GM18909 (cell line): ENCODE measurements around the gene KIAA1614.

Source experiments
- ATAC-seq: cut with Tn5 transposase; IDR thresholded peaks from one replicate; pipeline ENCODE4 v1.9.1; 2021; ENCODE audit warnings: mild to moderate bottlenecking; ENCODE audit not compliant: unreplicated experiment, poor library complexity

Gene KIAA1614

DNA sequence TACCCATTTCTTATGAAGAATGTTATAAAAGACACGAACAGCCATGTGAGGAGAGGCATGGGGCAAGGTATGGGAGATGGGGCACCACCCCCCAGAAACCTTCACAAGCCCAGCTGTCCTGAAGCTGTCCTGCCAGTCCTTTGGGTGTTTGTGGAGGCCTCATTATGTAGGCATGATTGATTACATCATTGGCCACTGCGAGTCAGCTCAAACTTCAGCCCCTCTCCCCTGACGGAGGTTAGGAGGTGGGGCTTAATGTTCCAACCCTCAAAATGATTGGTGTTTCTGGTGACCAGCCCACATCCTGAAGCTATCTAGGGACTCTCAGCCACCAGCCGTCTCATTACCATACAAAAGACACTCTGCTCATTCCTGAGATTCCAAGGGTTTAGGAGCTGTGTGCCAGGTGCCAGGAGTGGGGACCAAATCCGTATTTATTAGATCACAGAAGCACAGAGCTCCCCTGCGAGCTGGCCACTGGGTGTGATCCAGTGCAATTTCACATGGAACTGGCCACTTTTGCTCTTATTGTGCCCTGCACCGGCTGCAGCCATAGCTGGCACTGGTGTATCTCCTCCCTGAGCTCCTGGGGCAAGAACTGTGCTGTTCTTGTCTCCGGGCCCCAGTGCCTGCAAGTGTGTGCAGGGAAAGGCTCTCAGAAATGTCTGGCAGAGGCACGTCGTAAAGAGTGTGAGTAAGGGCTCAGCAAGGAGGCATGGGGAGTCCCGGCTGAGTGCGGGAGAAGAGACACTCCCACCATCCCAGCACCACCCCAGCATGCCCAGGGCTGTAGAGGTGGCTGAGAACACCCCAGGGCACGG lies 10.5 kb downstream of the KIAA1614 start:
- peak; percentile 54 for ATAC-seq

DNA sequence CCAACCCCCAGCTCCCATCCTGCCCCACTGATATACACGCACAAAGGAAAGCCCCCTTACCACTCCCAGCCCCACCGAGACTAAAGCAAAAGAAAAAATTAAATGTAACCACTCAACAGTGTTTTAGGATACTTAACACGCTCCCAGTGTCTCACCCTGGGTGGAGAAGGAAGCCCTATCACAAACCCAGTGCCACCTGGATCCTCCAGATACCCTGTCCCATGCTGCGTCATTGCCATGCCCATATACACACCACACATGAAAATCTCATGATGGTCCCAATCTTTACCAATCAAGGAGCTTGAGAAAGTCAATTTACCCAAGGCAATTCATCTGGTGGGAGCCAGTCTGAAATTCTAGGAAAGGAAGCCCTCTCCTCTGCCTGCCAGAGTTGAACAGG lies 11.2 kb downstream of the KIAA1614 start:
- ATAC-seq: no peak

DNA sequence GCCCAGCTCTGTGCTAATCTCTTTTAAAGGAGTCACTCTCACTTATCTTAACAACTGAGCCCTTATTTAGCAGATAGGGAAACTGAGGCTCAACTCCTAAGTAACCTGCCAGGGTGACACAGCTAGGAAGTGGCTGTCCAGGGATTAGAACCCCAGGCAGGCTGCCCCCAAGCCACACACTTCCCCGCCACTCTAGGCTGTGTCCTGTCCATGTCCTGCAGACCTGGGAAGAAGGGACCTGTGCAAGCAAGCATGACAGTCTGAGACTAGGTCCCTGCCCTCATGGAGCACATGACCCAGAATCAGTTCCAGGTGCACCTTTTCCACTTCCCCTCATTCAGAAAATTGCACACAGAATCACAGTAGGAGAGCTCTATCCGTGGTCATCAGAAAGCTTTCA lies 12.2 kb downstream of the KIAA1614 start:
- no peak for ATAC-seq

DNA sequence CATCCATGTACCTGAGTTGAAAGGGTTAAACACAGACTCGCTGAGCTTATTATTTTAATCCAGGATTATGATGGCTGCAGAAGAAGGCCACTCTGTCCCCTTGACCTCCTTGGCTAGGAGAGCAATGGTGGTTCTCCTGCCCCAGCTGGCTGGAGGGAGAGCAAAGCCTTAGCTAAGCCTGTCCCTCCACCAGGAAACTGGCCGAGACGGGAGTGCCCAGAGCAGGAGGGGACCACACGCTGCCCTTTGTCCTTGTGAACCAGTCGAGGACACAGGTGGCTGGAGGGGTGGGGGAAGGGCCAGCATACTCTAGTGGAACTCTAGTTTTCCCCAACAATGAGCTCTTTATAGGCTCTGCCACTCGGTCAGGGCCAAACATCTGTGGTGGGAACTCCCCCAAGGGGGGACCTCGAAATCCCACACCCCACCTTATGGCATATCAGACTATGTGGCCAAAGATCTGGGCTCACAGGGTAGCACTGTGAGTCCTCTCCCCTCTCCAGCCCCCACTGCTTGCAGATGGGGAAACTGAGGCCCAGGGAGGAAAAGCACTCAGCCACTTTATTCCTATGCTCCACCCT lies 12.9 kb downstream of the KIAA1614 start:
- no peak for ATAC-seq

DNA sequence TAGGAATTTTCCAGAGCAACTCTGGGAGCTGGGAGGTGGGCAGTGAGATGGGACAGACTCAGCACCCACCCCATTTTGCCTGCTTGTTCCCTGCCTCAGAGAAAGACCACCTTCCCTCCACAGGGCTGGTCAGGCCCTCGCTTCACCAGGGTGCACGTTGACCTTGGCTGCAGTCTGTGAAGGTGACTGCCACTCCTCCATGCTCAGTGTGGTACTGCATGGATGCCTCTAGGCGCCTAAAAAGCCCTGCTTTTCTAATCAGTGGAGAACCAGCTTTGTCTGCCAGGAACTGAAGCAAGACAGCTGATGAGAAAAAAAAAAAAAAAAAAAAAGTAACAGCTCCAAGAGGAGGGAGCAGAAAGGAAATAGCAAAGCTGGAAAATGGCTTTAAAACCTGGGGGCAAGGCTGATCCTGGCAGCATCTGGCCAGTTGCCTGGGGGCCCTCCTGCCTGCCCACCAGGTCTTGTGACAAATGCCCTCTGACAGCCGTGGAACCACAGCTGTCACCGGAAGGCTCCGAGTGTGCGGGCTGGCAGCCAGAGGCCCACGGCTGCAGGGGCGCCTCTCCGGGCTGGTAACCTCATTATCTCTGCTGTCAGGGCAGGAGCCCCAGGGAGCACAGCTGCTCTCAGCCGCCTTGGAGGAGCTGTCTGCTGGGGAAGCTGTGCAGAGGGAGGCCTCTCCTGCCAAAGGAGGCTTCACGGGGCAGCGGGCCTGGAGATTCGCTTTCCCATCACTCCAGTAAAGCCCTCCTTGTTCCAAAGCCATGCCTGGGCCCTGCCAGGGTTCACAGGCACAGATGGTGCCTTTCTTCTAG lies 13.7 kb downstream of the KIAA1614 start:
- peak; percentile 53 for ATAC-seq

GRCh38 chr1:180927348-180927747 lies 14.7 kb downstream of the KIAA1614 start:
- ATAC-seq: no peak

GRCh38 chr1:180927841-180928240 lies 15.1 kb downstream of the KIAA1614 start:
- ATAC-seq: no peak

- ATAC-seq: no peak
These were observed 15.9 kb downstream of the KIAA1614 start for GRCh38 chr1:180928331-180929230.

DNA sequence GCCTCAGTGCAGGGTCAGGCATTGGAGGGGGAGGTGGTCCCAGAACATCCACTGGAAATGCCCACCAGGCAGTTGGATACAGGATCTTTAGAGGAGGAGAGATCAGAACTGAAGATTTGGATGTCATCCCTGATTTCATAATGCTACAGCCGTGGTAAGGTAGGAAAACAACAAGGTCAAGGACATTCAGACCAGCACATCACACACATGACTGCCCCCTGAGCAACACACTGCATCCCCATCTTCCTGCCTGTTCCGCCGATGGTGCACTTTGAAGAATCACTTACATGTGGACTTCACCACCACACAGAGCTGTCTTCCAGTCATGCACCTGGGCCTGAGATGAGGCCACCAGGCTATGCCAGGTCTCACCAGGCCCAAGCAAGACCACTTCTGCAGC lies 16.7 kb downstream of the KIAA1614 start:
- ATAC-seq: no peak

DNA sequence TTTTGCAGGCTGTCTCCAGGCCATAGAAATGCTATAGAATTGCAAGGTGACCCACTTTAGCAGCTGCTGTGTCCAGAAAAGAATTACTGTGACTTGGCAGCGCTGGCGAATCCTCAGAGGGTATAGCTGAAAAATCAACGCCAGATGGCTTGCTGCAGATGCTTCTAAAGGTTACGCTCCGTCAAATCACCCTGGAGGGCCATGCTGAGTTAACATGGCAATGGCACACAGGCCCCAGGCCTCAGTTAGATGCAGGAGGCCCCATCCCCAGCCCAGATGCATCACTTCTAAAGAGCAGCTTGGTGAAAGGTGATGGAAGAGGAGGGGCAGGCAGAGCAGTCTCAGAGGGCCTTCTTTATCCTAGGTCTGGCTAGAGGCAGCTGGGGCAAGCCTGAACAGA lies 18.0 kb downstream of the KIAA1614 start:
- no peak for ATAC-seq

DNA sequence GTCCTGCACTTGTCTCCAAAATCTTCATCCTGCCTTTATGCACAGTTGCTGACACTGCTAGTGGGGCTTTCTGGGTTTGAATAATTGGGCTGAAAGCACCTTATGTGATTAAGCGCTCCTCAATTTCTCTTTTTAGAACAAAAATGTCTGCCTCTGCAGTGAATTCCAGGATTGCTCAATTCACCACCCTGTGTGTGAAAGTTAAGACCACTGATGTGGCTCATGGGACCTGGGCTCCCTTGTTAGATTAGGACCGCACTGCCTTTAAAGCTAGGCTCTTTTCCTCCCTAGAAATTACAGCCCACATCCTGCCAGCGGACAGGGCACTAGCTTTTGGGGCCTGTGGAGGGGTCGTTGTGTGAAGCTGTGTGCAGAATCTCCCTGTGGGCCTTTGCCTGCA lies 18.8 kb downstream of the KIAA1614 start:
- ATAC-seq: no peak

DNA sequence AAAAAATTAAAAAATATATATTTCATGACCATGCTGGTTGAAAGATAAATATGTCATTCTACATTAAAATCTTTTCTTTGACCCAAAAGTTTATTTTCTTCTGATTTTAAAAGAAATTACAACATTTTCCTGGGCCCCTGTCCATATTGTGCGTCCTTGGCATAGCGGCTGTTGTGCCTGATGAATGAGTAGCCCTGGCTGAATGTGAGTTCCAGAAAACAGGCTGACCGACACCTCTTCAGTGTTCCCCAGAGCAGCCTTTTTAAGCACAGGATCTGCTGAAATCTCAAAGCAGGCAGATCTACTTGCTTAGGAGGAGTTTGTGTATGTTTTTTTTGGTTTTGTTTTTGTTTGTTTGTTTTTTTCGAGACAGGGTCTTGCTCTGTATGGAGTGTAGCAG lies 19.7 kb downstream of the KIAA1614 start:
- ATAC-seq: no peak

DNA sequence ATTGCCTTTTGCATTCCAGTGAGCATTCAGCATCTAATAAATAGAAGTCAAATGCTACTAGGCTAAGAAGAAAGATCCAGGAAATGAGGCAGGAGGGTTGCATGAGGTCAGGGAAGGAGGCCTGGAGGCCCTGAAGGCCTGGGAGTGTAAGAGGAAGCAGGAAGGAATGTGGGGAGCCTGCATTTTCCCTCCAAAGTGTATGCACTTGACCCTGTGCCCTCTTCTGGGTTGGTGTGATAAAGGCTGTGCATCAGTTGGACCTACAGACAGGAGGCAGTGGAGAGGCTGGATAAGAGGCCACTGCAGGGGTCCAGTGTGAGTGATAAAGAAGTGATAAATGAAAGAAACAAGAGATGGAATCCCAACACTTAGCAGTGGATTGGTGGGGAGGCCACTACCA lies 20.4 kb downstream of the KIAA1614 start:
- ATAC-seq: no peak

GRCh38 chr1:180934563-180934962 lies 21.9 kb downstream of the KIAA1614 start:
- no peak for ATAC-seq

DNA sequence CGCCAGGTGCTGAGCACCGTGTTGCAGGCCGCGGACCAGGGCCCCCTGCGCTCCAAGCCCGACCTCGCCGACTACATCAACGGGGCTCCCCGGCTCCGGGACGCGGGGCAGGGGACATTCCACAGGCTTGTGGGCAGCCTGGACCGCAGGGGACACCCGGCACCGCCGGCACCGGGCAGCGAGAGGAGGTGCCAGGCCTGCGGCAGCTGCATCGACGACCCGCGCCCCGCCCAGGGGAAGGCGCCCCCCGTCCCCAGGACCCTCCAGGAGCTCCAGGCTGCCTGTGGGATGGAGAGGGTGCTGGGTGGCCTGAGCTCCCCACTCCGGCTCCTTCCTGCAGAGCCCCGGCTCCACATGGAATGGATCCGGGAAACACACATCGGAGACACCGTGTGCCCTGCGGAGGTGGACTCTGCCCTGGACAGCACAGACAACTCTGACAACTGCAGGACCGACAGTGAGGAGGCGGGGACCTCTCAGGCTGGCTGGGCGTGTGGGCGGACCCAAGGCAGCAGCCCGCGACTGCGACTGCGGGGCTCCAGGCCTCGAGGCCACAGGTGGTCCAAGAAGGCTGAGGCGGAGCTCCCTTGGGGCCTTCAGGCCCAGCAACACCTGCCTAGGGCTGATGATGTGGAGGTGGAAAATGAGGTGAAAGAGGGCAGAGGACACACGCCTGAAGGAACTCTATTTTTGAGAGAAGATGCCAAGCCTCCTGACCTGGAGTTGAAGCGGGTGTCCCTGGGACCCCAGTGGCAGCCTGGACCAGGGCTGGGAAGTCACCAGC lies 22.8 kb downstream of the KIAA1614 start:
- ATAC-seq: peak; percentile 66

GRCh38 chr1:180936110-180937011 lies 23.7 kb downstream of the KIAA1614 start:
- no peak for ATAC-seq

DNA sequence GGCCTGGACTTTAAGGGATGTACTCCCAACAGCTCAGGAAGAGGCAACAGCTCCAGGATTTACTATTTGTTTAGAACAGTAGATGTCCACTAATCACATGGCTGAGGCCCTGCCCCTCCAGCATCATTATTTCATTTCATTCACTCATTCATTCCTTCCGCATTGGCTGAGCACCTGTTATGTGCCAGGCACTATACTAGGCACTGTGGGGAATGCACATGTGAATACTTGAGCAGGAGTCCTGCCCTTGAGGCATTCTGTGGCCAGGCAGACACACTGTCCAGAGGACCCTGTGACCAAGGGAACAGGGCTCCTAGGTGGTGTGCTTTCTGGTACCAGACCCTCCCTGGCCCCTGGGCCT lies 24.3 kb downstream of the KIAA1614 start:
- no peak for ATAC-seq

- ATAC-seq: no peak
These were observed 25.0 kb downstream of the KIAA1614 start for GRCh38 chr1:180937624-180938225.
